Effector CD4-positive, alpha-beta T cell (primary cell): ENCODE measurements around the gene DLK1.

Experiments used
- DNase-seq: peaks from one replicate; pipeline ENCODE4 v3.0.0-alpha.2; 2020

The DLK1 gene

GRCh38 chr14:100694579-100695422, 31.9 kb upstream of the DLK1 start:
- no peak for DNase-seq

GRCh38 chr14:100695423-100695738, 31.3 kb upstream of the DLK1 start:
- DNase-seq = no peak

- no peak for DNase-seq
These were observed 30.7 kb upstream of the DLK1 start for GRCh38 chr14:100696008-100696407.

- no peak for DNase-seq
These were observed 30.1 kb upstream of the DLK1 start for GRCh38 chr14:100696590-100696989.

- DNase-seq = no peak
These were observed 28.6 kb upstream of the DLK1 start for GRCh38 chr14:100698066-100698465.

GRCh38 chr14:100698666-100699448, 27.8 kb upstream of the DLK1 start:
- no peak for DNase-seq

GRCh38 chr14:100701314-100701713, 25.4 kb upstream of the DLK1 start:
- no peak for DNase-seq

GRCh38 chr14:100702590-100702989, 24.1 kb upstream of the DLK1 start:
- no peak for DNase-seq

- DNase-seq = no peak
These were observed 23.1 kb upstream of the DLK1 start for GRCh38 chr14:100703386-100704220.

GRCh38 chr14:100706200-100706599, 20.5 kb upstream of the DLK1 start:
- no peak for DNase-seq

GRCh38 chr14:100706860-100707259, 19.8 kb upstream of the DLK1 start:
- DNase-seq = no peak

- DNase-seq = no peak
These were observed 18.0 kb upstream of the DLK1 start for GRCh38 chr14:100708425-100709288.

GRCh38 chr14:100709289-100710284, 17.1 kb upstream of the DLK1 start:
- DNase-seq = no peak

- no peak for DNase-seq
These were observed 16.3 kb upstream of the DLK1 start for GRCh38 chr14:100710391-100710790.

GRCh38 chr14:100710826-100711462, 15.7 kb upstream of the DLK1 start:
- no peak for DNase-seq

GRCh38 chr14:100711493-100711892, 15.2 kb upstream of the DLK1 start:
- DNase-seq = no peak

GRCh38 chr14:100712490-100712889, 14.2 kb upstream of the DLK1 start:
- DNase-seq = no peak

GRCh38 chr14:100713705-100714104, 13.0 kb upstream of the DLK1 start:
- DNase-seq = no peak

- DNase-seq = no peak
These were observed 12.3 kb upstream of the DLK1 start for GRCh38 chr14:100714258-100714892.

GRCh38 chr14:100715332-100715731, 11.4 kb upstream of the DLK1 start:
- DNase-seq = no peak
